Panc1 (cell line): ENCODE results near the gene CNTN4. TPM values are rescaled to one million over a fixed set of nuclear protein-coding genes. Genes with fewer than 3 reads are reported as not detected.

Experiments
- ATAC-seq: fragments of 200-7000 bp; cut with Tn5 transposase; 2 replicates; pipeline ENCODE4 v1.9.1; 2020; ENCODE audit warnings: mild to moderate bottlenecking, moderate library complexity
- BruUV-seq: library from RNA; stranded (reverse); fragments of 400-500 nt; replicated peaks from 2 replicates; lab custom pipeline; 2021; lab: Mats Ljungman, UMichigan
- CTCF ChIA-PET: fragments of 300-600 bp; sonication (Branson Sonifier 250); formaldehyde crosslinking; loops from one replicate; lab custom pipeline; 2022; ENCODE audit warnings: antibody characterized with exemption; lab: Charles Lee
- POLR2A ChIA-PET: fragments of 300-600 bp; sonication (Branson Sonifier 250); formaldehyde crosslinking; loops from one replicate; lab custom pipeline; 2022; ENCODE audit warnings: antibody characterized with exemption; lab: Charles Lee
- DNase-seq: peaks from one replicate; pipeline ENCODE4 v3.0.0-alpha.2; 2010; ENCODE audit warnings: low read depth, low spot score
- H3K27ac ChIP-seq: 2 replicates; pipeline ENCODE4 v1.5.1; 2011; ENCODE audit warnings: mild to moderate bottlenecking, low read length, inconsistent platforms
- H3K27me3 ChIP-seq: fragments of 200-500 bp; sonication (Bioruptor generic); 2 replicates; pipeline ENCODE4 v1.6.0; 2014; ENCODE audit warnings: low read length, inconsistent platforms; ENCODE audit not compliant: control insufficient read depth, insufficient read depth
- H3K36me3 ChIP-seq: fragments of 200-500 bp; sonication (Bioruptor generic); 2 replicates; pipeline ENCODE4 v1.5.1; 2014; ENCODE audit warnings: inconsistent platforms, mild to moderate bottlenecking, low read length, moderate library complexity; ENCODE audit not compliant: control insufficient read depth, insufficient read depth
- H3K4me1 ChIP-seq: 2 replicates; pipeline ENCODE4 v1.5.1; 2011; ENCODE audit warnings: inconsistent platforms, mild to moderate bottlenecking, low read length, moderate library complexity; ENCODE audit not compliant: control insufficient read depth, insufficient read depth
- H3K4me3 ChIP-seq, 2 experiments: 2 replicates each; pipeline ENCODE4 v1.5.1; 2011 to 2012; ENCODE audit warnings: low read depth in 2 of 2, low read length in 2 of 2, mild to moderate bottlenecking in 2 of 2, inconsistent platforms in 1 of 2, moderate library complexity in 1 of 2
- H3K9me3 ChIP-seq: fragments of 200-500 bp; sonication (Bioruptor generic); 2 replicates; pipeline ENCODE4 v1.5.1; 2014; ENCODE audit warnings: low read depth, mild to moderate bottlenecking, inconsistent platforms, low read length, moderate library complexity; ENCODE audit not compliant: control insufficient read depth, insufficient read depth
- CTCF ChIP-seq: fragments of 450-650 bp; IDR thresholded peaks from 2 replicates; pipeline ENCODE4 v1.5.1; 2017; ENCODE audit warnings: mild to moderate bottlenecking
- POLR2AphosphoS5 ChIP-seq: IDR thresholded peaks from 2 replicates; pipeline ENCODE4 v1.6.1; 2012; ENCODE audit warnings: mild to moderate bottlenecking, low read depth, low read length, moderate library complexity
- REST ChIP-seq, 2 experiments: IDR thresholded peaks; 2 replicates each; pipeline ENCODE4 v1.6.1; 2011 to 2012; ENCODE audit warnings: low read depth in 2 of 2, control low read depth in 1 of 2, low read length in 1 of 2, mild to moderate bottlenecking in 1 of 2, moderate library complexity in 1 of 2; ENCODE audit not compliant: insufficient read depth in 1 of 2
- SIN3A ChIP-seq: IDR thresholded peaks from 2 replicates; pipeline ENCODE4 v1.6.1; 2012; ENCODE audit warnings: low read depth, mild to moderate bottlenecking, low read length, moderate library complexity, borderline replicate concordance; ENCODE audit not compliant: insufficient read depth
- TCF7L2 ChIP-seq: IDR thresholded peaks from 2 replicates; pipeline ENCODE4 v1.6.1; 2011; ENCODE audit warnings: mild to moderate bottlenecking, low read depth, low read length, inconsistent platforms
- in situ Hi-C: cut with HindIII; loops from 2 replicates; pipeline ENCODE4 v1.10.0; 2016; ENCODE audit warnings: low sequenced_read_pairs, low pct_unique_long_range_greater_than_20kb
- intact Hi-C: fragments of 100-400 bp; cut with micrococcal nuclease; formaldehyde crosslinking; loops from one replicate; pipeline ENCODE4 v1.10.0; 2022; ENCODE audit not compliant: unreplicated experiment
- total RNA-seq: library from RNA; stranded (reverse); gene quantifications from one replicate; pipeline ENCODE4 v1.2.1, GENCODE V29; 2021; ENCODE audit not compliant: unreplicated experiment

CNTN4 gene
- total RNA-seq, 1 experiment from 2014 or later, result not detected

DNA sequence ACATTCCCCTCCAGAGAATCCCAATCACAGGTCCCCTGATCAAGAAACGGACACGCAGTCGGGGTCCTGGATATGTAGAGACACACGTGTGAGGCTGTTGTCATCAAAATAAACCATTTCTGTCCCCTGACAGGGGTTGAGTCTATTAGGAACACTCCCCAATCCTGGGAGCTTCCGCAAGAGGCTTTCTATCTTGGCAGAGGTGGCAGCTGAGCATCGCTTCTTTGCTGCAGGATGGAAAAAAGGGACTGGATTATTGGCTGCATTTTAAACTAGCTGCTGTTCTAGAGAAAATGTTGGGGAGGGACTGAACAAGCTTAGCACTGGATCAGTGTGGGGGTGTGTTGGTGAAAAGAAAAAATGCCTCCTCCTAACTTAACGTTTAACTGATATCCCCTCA lies 2.5 kb upstream of the CNTN4 start:
- Histone ChIP-seq H3K9me3 (no peaks in the 10 kb centered on the region), H3K36me3 (no peaks in the 10 kb centered on the region), H3K4me3 (no peak overlapping the region), H3K27me3 (no peaks in the 10 kb centered on the region), H3K4me1 (no peaks in the 10 kb centered on the region), H3K27ac (no peak overlapping the region)
- in situ Hi-C loops, result no loop called here
- no TSS peak for BruUV-seq
- TF ChIP-seq POLR2AphosphoS5 (no peak), REST (IDR thresholded peaks at IDR 0.05; ENCODE audit: insufficient read depth in 1 of 2, low read depth in 2 of 2, low read length in 1 of 2) (no peak), CTCF (no peak), SIN3A (no peak), TCF7L2 (no peak)
- ATAC-seq (no peak), DNase-seq (no peak)
- ChIA-PET POLR2A (no interaction called here), CTCF (no interaction called here)
- intact Hi-C loops, result no loop called here

DNA sequence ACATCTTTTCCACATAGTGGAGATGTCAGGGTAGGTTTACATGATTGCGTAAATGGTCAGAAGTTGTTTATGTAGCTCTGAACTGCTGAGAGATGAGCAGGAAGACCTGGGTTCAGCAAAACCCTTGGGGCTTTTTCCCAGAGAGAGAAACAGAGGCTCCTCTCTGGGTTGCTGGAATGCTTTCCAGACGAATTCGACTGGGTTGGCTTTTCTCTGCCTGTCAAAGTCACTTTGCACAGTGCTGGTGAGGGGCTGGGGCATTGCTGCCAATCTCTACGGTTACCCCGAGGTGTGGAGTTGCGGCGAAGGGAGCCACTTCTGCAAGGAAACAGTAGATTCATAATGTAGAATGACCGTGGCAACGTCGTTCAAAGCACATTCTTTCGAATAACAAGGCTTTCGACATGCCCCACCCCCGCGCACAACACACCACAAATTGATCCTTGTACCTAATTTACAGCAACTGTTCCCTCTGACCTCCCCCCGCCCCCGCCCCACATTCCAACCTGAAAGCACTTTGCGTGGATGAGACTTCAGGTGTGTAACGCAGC lies 950 bp upstream of the CNTN4 start:
- TF ChIP-seq TCF7L2, result no peak
- TF ChIP-seq CTCF, result no peak
- TF ChIP-seq POLR2AphosphoS5, result no peak
- no peak for TF ChIP-seq REST (IDR thresholded peaks at IDR 0.05; ENCODE audit: insufficient read depth in 1 of 2, low read depth in 2 of 2, low read length in 1 of 2)
- no peak for TF ChIP-seq SIN3A
- intact Hi-C loops (no loop called here), in situ Hi-C loops (no loop called here)
- CTCF ChIA-PET, result no interaction called here
- no peaks in the 10 kb centered on the region for H3K4me1 ChIP-seq
- no peak for DNase-seq
- BruUV-seq, result no TSS peak
- H3K27me3 ChIP-seq, result no peaks in the 10 kb centered on the region
- no peaks in the 10 kb centered on the region for H3K36me3 ChIP-seq
- H3K4me3 ChIP-seq, result no peak overlapping the region
- POLR2A ChIA-PET, result no interaction called here
- H3K27ac ChIP-seq, result no peak overlapping the region
- H3K9me3 ChIP-seq, result no peaks in the 10 kb centered on the region
- no peak for ATAC-seq
